Muscle of leg (tissue), 11 donors: ENCODE data around the gene PRR7. TPM values are rescaled to one million over a fixed set of nuclear protein-coding genes. Genes with fewer than 3 reads are reported as not detected.

ENCODE experiments used
- DNase-seq: peaks from one replicate; pipeline ENCODE4 v3.0.0; 2013
- H3K27ac ChIP-seq: one replicate; pipeline ENCODE4 v1.5.1; 2013; ENCODE audit warnings: mild to moderate bottlenecking, low read length, control low read depth
- H3K27me3 ChIP-seq: one replicate; pipeline ENCODE4 v1.6.1; 2013; ENCODE audit warnings: low read length; ENCODE audit not compliant: control insufficient read depth, insufficient read depth
- H3K36me3 ChIP-seq: one replicate; pipeline ENCODE4 v1.6.1; 2013; ENCODE audit warnings: low read length; ENCODE audit not compliant: control insufficient read depth, insufficient read depth
- H3K4me1 ChIP-seq: one replicate; pipeline ENCODE4 v1.6.1; 2013; ENCODE audit warnings: low read length; ENCODE audit not compliant: control insufficient read depth, insufficient read depth
- H3K4me3 ChIP-seq: one replicate; pipeline ENCODE4 v1.5.1; 2013; ENCODE audit warnings: low read length, control low read depth
- H3K9me3 ChIP-seq: replicated peaks from 2 replicates; pipeline ENCODE4 v1.6.1; 2013; ENCODE audit warnings: low read depth, low read length; ENCODE audit not compliant: control insufficient read depth
- WGBS: methylation state at CpG from one replicate; pipeline ENCODE4 v1.1.5; 2013; ENCODE audit warnings: missing lambda C conversion rate; ENCODE audit not compliant: insufficient coverage; 5-methylcytosine and 5-hydroxymethylcytosine counted together
- polyA plus RNA-seq, 8 donors: library from polyadenylated mRNA; unstranded; fragments of 120-200 nt; gene quantifications; one replicate each; pipeline versions ENCODE4 v1.2.1 to v1.2.3, GENCODE V29; 2013; ENCODE audit warnings: inconsistent platforms in 1 of 8, low replicate concordance in 1 of 8; ENCODE audit not compliant: insufficient read length in 8 of 8, insufficient read depth in 1 of 8
- total RNA-seq: library from RNA; stranded (reverse); fragments of 120-200 nt; gene quantifications from one replicate; pipeline ENCODE4 v1.2.4, GENCODE V29; 2013

PRR7 gene
- total and polyA plus RNA-seq, 9 donors, result 0.70 to 1.7 (median 1.0) TPM

GRCh38 chr5:177435847-177436536 lies 10.6 kb upstream of the PRR7 start:
- H3K36me3 ChIP-seq, result peaks cover 76% of the 10 kb centered on the region
- DNase-seq, result no peak
- H3K27me3 ChIP-seq, result no peaks in the 10 kb centered on the region
- WGBS, result 89% methylated on average over 29 of the region's 37 CpGs
- H3K4me1 ChIP-seq, result peaks cover 23% of the 10 kb centered on the region
- no peak overlapping the region for H3K27ac ChIP-seq
- H3K9me3 ChIP-seq, result no peaks in the 10 kb centered on the region
- no peak overlapping the region for H3K4me3 ChIP-seq

- peak; percentile 2 for DNase-seq
- H3K27me3 ChIP-seq, result no peaks in the 10 kb centered on the region
- H3K4me3 ChIP-seq, result no peak overlapping the region
- H3K27ac ChIP-seq, result no peak overlapping the region
- peaks cover 74% of the 10 kb centered on the region for H3K36me3 ChIP-seq
- H3K9me3 ChIP-seq, result no peaks in the 10 kb centered on the region
- WGBS, result 82% methylated on average over 4 of the region's 4 CpGs
- peaks cover 11% of the 10 kb centered on the region for H3K4me1 ChIP-seq
Observed at GRCh38 chr5:177437623-177438022, 9.0 kb upstream of the PRR7 start.

GRCh38 chr5:177438468-177438867 lies 8.1 kb upstream of the PRR7 start:
- Histone ChIP-seq H3K4me1 (peaks cover 7% of the 10 kb centered on the region), H3K4me3 (no peak overlapping the region), H3K36me3 (peaks cover 72% of the 10 kb centered on the region), H3K9me3 (no peaks in the 10 kb centered on the region), H3K27me3 (no peaks in the 10 kb centered on the region), H3K27ac (no peak overlapping the region)
- DNase-seq, result peak; percentile 3
- WGBS, result 85% methylated on average over 8 of the region's 10 CpGs

GRCh38 chr5:177439518-177440053 lies 7.0 kb upstream of the PRR7 start:
- H3K27ac ChIP-seq, result no peak overlapping the region
- peaks cover 7% of the 10 kb centered on the region for H3K4me1 ChIP-seq
- DNase-seq, result peak; percentile 1
- peaks cover 62% of the 10 kb centered on the region for H3K36me3 ChIP-seq
- no peaks in the 10 kb centered on the region for H3K9me3 ChIP-seq
- WGBS, result 100% methylated on average over 1 of the region's 4 CpGs
- H3K4me3 ChIP-seq, result no peak overlapping the region
- peaks cover 3% of the 10 kb centered on the region for H3K27me3 ChIP-seq

GRCh38 chr5:177440211-177440989 lies 6.2 kb upstream of the PRR7 start:
- no peak overlapping the region for H3K4me3 ChIP-seq
- DNase-seq, result peak; percentile 0
- WGBS, result 78% methylated on average over 23 of the region's 24 CpGs
- H3K27me3 ChIP-seq, result peaks cover 11% of the 10 kb centered on the region
- H3K27ac ChIP-seq, result no peak overlapping the region
- peaks cover 7% of the 10 kb centered on the region for H3K4me1 ChIP-seq
- no peaks in the 10 kb centered on the region for H3K9me3 ChIP-seq
- H3K36me3 ChIP-seq, result peaks cover 54% of the 10 kb centered on the region

- 81% methylated on average over 22 of the region's 26 CpGs for WGBS
- H3K4me3 ChIP-seq, result no peak overlapping the region
- peaks cover 19% of the 10 kb centered on the region for H3K27me3 ChIP-seq
- H3K9me3 ChIP-seq, result no peaks in the 10 kb centered on the region
- H3K36me3 ChIP-seq, result peaks cover 47% of the 10 kb centered on the region
- H3K4me1 ChIP-seq, result peaks cover 13% of the 10 kb centered on the region
- no peak overlapping the region for H3K27ac ChIP-seq
- no peak for DNase-seq
Observed at GRCh38 chr5:177440990-177441780, 5.4 kb upstream of the PRR7 start.

- no peak overlapping the region for H3K4me3 ChIP-seq
- H3K27ac ChIP-seq, result no peak overlapping the region
- WGBS, result 86% methylated on average over 10 of the region's 20 CpGs
- peaks cover 42% of the 10 kb centered on the region for H3K36me3 ChIP-seq
- H3K27me3 ChIP-seq, result peaks cover 22% of the 10 kb centered on the region
- no peak for DNase-seq
- no peaks in the 10 kb centered on the region for H3K9me3 ChIP-seq
- peaks cover 19% of the 10 kb centered on the region for H3K4me1 ChIP-seq
Observed at GRCh38 chr5:177442066-177442826, 4.4 kb upstream of the PRR7 start.

- no peak overlapping the region for H3K4me3 ChIP-seq
- H3K36me3 ChIP-seq, result peaks cover 33% of the 10 kb centered on the region
- WGBS, result 84% methylated on average over 3 of the region's 15 CpGs
- peaks cover 29% of the 10 kb centered on the region for H3K4me1 ChIP-seq
- no peak overlapping the region for H3K27ac ChIP-seq
- H3K27me3 ChIP-seq, result peaks cover 32% of the 10 kb centered on the region
- no peak for DNase-seq
- H3K9me3 ChIP-seq, result no peaks in the 10 kb centered on the region
Observed at GRCh38 chr5:177443144-177443983, 3.2 kb upstream of the PRR7 start.
